Erythroblast (primary cell): ENCODE results near the gene DUT.

ENCODE experiments used
- DNase-seq, 2 experiments: peaks; one replicate each; lab custom pipeline; 2025; lab: John Stamatoyannopoulos, UW
- GATA1 ChIP-seq: IDR thresholded peaks from 2 replicates; pipeline ENCODE4 v1.6.1; 2011; ENCODE audit warnings: low read depth, mild to moderate bottlenecking, control low read depth, low read length, moderate library complexity
- POLR2A ChIP-seq: IDR thresholded peaks from 2 replicates; pipeline ENCODE4 v1.6.1; 2011; ENCODE audit warnings: mild to moderate bottlenecking, low read length

The DUT gene

DNA sequence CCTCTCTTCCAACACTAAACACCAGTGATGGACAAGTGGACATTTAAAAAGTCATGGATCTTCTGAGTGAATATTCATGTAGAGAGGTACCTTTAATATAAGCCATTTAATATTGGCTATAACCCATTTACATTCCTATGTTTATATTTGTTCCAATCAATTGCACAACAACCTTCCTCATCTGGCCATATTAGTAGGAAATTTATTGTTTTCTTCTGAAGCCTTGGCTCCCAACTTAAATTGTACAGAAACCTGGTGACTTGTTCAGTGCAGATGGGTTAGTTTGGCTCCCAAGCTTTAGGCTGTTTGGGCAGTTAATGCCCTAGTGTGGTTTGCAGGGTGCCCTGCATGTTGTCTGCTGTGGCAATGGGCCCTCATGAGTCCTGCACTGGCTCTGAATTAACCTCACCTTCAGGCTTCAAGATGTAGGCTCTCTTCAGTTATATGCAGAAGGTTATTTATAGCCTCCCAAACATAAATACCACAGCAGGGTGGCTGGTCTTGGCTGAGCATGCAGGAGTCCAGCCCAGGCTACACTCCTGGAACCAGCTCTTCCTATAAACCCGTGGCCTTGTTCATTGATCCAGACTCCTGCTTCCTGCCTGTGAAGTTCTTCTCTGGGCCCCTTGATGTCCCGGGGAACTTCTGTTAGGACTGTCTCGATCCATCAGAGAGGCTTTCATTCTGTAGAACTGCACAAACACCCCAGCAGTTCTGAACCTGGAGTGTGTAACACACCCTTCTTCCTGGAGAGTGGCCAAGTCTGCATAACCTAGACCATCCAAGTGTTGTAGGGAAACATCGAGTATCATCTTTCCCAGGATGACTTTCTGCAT, 57.0 kb downstream of the DUT start:
- DNase-seq = no peak

DNA sequence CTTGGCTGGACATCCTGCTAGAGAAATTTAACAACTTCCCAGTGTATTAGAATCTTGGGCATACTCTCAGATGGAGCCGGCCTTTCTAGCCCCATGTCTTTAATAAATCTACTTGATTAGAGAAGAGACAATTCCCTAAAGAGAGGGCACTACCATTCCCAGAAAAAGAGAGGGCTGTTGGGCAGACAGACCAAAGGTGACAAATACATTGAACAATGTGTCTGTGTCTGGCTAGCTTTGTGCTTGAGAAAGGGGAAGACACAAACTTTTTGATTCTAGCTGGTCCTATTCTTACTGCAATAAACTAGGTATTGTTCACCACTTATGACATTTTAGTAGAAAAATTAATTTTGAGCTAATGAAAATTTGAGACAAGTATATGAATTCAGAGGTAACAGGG, 57.7 kb downstream of the DUT start:
- DNase-seq = no peak
- no peak for TF ChIP-seq GATA1
- no peak for TF ChIP-seq POLR2A

More for the DNA sequence above, 57.0 kb downstream of the DUT start:
- TF ChIP-seq GATA1 (no peak), POLR2A (no peak)

DNA sequence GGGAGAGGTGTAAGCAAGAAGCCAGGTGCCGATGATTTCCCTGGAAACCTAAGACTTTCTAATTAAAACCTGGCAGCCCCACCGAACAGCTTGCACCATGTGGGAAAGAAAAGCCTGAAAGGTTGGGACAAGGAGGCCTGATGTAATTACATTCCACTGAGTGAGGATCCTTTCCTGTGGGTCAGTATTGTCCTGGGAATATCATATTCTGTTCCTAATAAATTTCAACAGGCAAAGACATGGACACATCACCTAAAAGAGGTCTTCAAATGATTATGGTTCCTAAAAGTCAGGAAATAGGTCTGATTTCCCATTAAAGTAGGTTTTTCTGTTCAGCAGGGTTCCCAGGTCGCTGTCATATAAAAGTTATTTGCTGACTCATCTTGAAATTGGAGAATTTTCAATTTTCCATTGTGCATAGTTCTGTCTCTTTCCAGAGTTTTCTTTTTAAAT, 58.5 kb downstream of the DUT start:
- TF ChIP-seq POLR2A (no peak), GATA1 (no peak)
- DNase-seq = no peak

DNA sequence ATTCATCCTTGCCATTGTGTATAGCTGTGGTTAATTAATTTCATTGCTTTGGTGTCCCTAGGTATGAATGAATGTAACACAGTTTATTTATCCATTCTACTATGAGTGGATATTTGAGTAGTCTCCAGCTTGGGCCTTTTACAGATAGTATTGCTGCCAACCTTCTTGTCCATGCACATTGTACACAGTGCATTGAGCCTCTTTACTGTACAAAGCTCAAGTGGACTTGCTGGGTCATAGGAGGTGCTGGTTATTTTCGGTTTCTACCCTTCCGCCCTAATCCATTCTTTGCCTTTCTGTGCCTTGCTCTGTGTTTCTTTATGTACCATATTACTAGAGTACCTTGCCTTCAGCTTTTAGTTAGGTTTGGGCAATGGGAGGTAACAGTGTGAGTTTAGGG, 60.7 kb downstream of the DUT start:
- no peak for DNase-seq
- no peak for TF ChIP-seq GATA1
- no peak for TF ChIP-seq POLR2A

DNA sequence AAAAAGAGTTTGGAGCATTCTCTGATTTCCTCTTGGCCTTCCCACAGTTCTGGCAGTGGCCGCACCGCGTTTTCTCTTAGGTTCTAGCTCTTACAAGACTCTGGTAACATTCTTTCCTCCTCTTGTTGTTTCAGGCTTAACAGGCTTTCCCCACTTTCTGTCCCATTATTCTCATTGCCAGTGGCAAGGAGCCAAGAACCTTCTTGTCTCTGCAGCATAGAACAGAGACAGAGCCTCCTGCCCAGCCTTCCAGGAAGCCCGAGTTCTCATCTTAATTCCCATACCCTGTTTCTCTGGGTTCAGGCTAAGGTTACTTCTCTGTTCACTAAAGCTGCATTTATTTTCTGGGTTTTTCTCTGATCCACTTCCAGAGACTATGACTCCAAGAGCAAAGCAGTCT, 61.1 kb downstream of the DUT start:
- TF ChIP-seq GATA1 (no peak), POLR2A (no peak)
- no peak for DNase-seq
